SK-N-SH (cell line): ENCODE data around the gene EGLN3. TPM values are rescaled to one million over a fixed set of nuclear protein-coding genes. Genes with fewer than 3 reads are reported as not detected.

Source experiments
- CTCF ChIA-PET: fragments of 300-600, 350-600 bp; formaldehyde crosslinking; extraction: SDS; loops from one replicate; lab custom pipeline; 2021; lab: Yijun Ruan, JAX
- POLR2A ChIA-PET: fragments of 350-600 bp; sonication (Branson Sonifier 250); formaldehyde crosslinking; extraction: SDS; loops from one replicate; lab custom pipeline; 2020; ENCODE audit warnings: antibody characterized with exemption, inconsistent platforms; lab: Yijun Ruan, JAX
- DNase-seq: peaks from one replicate; pipeline ENCODE4 v3.0.0; 2012
- H2AFZ ChIP-seq: fragments of 200-600 bp; sonication (generic); 2 replicates; pipeline ENCODE4 v1.8.1; 2016; ENCODE audit warnings: antibody characterized with exemption, mild to moderate bottlenecking, low read depth
- H3F3A ChIP-seq: fragments of 200-600 bp; sonication (generic); replicated peaks from 2 replicates; pipeline ENCODE3; 2016; ENCODE audit warnings: antibody characterized with exemption, mild to moderate bottlenecking; ENCODE audit not compliant: insufficient read depth
- H3K27ac ChIP-seq, 2 experiments: fragments of 200-500 bp in 1 of 2; fragments of 200-600 bp in 1 of 2; sonication (Bioruptor generic) in 1 of 2; sonication (generic), shearing (Covaris generic) in 1 of 2; 2 replicates each; pipeline versions ENCODE4 v1.5.1 to v1.6.1; 2014 to 2016; ENCODE audit warnings: low read depth in 2 of 2, inconsistent platforms in 1 of 2, low read length in 1 of 2, mild to moderate bottlenecking in 1 of 2, mixed read lengths in 1 of 2
- H3K27me3 ChIP-seq: fragments of 200-600 bp; sonication (generic), shearing (Covaris generic); 2 replicates; pipeline ENCODE4 v1.6.1; 2016; ENCODE audit warnings: mixed run types; ENCODE audit not compliant: insufficient read depth
- H3K36me3 ChIP-seq, 2 experiments: fragments of 200-500 bp in 1 of 2; fragments of 200-600 bp in 1 of 2; sonication (Bioruptor generic) in 1 of 2; sonication (generic) in 1 of 2; replicated peaks in 1 of 2; 2 replicates each; pipeline versions ENCODE3 to v1.5.1; 2014 to 2016; ENCODE audit warnings: low read length in 1 of 2, mild to moderate bottlenecking in 1 of 2; ENCODE audit not compliant: insufficient read depth in 2 of 2, control insufficient read depth in 1 of 2
- H3K4me1 ChIP-seq, 2 experiments: fragments of 200-500 bp in 1 of 2; fragments of 200-600 bp in 1 of 2; sonication (Bioruptor generic) in 1 of 2; sonication (generic), shearing (Covaris generic) in 1 of 2; 2 replicates each; pipeline versions ENCODE4 v1.5.1 to v1.6.1; 2014 to 2016; ENCODE audit warnings: low read depth in 1 of 2, low read length in 1 of 2, mixed run types in 1 of 2; ENCODE audit not compliant: insufficient read depth in 2 of 2, control insufficient read depth in 1 of 2
- H3K4me2 ChIP-seq: fragments of 200-600 bp; sonication (generic), shearing (Covaris generic); 2 replicates; pipeline ENCODE4 v1.6.1; 2017; ENCODE audit warnings: mixed run types
- H3K4me3 ChIP-seq, 2 experiments: fragments of 200-500 bp in 1 of 2; fragments of 200-600 bp in 1 of 2; sonication (Bioruptor generic) in 1 of 2; sonication (generic), shearing (Covaris generic) in 1 of 2; 2 replicates each; pipeline versions ENCODE4 v1.5.1 to v1.8.1; 2014 to 2016; ENCODE audit warnings: low read depth in 2 of 2, inconsistent platforms in 1 of 2, low read length in 1 of 2, mild to moderate bottlenecking in 1 of 2, mixed read lengths in 1 of 2, moderate library complexity in 1 of 2
- H3K79me2 ChIP-seq: fragments of 200-600 bp; sonication (generic); 2 replicates; pipeline ENCODE4 v1.8.1; 2017; ENCODE audit warnings: mild to moderate bottlenecking; ENCODE audit not compliant: insufficient read depth
- H3K9ac ChIP-seq: fragments of 200-600 bp; sonication (generic); 2 replicates; pipeline ENCODE4 v1.6.1; 2017; ENCODE audit warnings: mixed run types
- H3K9me2 ChIP-seq: fragments of 200-600 bp; sonication (generic); 2 replicates; pipeline ENCODE4 v1.6.1; 2017; ENCODE audit warnings: mixed run types
- H3K9me3 ChIP-seq: fragments of 200-600 bp; sonication (generic); 2 replicates; pipeline ENCODE4 v1.6.1; 2017; ENCODE audit warnings: mixed run types, mild to moderate bottlenecking, moderate library complexity
- H4K20me1 ChIP-seq: fragments of 200-600 bp; sonication (generic); 2 replicates; pipeline ENCODE4 v1.6.1; 2017; ENCODE audit warnings: mild to moderate bottlenecking, mixed run types; ENCODE audit not compliant: insufficient read depth
- EZH2phosphoT487 ChIP-seq: fragments of 200-600 bp; sonication (generic); IDR thresholded peaks from 2 replicates; pipeline ENCODE4 v1.6.1; 2017; ENCODE audit warnings: low read depth, mixed run types, mild to moderate bottlenecking, antibody characterized with exemption, moderate library complexity, borderline replicate concordance
- FOXM1 ChIP-seq: IDR thresholded peaks from 2 replicates; pipeline ENCODE4 v1.4.0; 2012; ENCODE audit warnings: low read depth, mild to moderate bottlenecking
- GATA2 ChIP-seq: sonication (generic); formaldehyde crosslinking; IDR thresholded peaks from 2 replicates; pipeline ENCODE4 v1.5.0; 2020; ENCODE audit warnings: mild to moderate bottlenecking, missing genetic modification reagents
- JUND ChIP-seq: IDR thresholded peaks from 2 replicates; pipeline ENCODE4 v1.4.0; 2012
- NFIC ChIP-seq: IDR thresholded peaks from 2 replicates; pipeline ENCODE4 v1.4.0; 2012; ENCODE audit warnings: borderline replicate concordance
- RAD21 ChIP-seq: IDR thresholded peaks from 2 replicates; pipeline ENCODE4 v1.6.1; 2012; ENCODE audit warnings: mild to moderate bottlenecking, low read length
- RCOR1 ChIP-seq: fragments of 150-350 bp; IDR thresholded peaks from 2 replicates; pipeline ENCODE4 v1.6.1; 2017; ENCODE audit warnings: antibody characterized with exemption, low read length
- RFX5 ChIP-seq: IDR thresholded peaks from 2 replicates; pipeline ENCODE4 v1.6.1; 2012; ENCODE audit warnings: mild to moderate bottlenecking, improper control_type of control experiment, low read length
- RXRA ChIP-seq: IDR thresholded peaks from 2 replicates; pipeline ENCODE4 v1.4.0; 2012; ENCODE audit warnings: low read depth, mild to moderate bottlenecking, borderline replicate concordance
- SIN3A ChIP-seq: IDR thresholded peaks from 2 replicates; pipeline ENCODE4 v1.6.1; 2012; ENCODE audit warnings: low read depth, mild to moderate bottlenecking, low read length, moderate library complexity, borderline replicate concordance
- SMC3 ChIP-seq: IDR thresholded peaks from 2 replicates; pipeline ENCODE4 v1.6.1; 2012; ENCODE audit warnings: low read depth, low read length, improper control_type of control experiment
- TAF1 ChIP-seq: IDR thresholded peaks from 2 replicates; pipeline ENCODE4 v1.6.1; 2012; ENCODE audit warnings: low read depth, mild to moderate bottlenecking, low read length, moderate library complexity, borderline replicate concordance
- TCF12 ChIP-seq: IDR thresholded peaks from 2 replicates; pipeline ENCODE4 v1.4.0; 2012
- YY1 ChIP-seq: IDR thresholded peaks from 2 replicates; pipeline ENCODE4 v1.4.0; 2012; ENCODE audit warnings: low read depth, mild to moderate bottlenecking
- WGBS: methylation state at CpG from one replicate; pipeline ENCODE4 v1.1.6; 2017; ENCODE audit warnings: low lambda C conversion rate; 5-methylcytosine and 5-hydroxymethylcytosine counted together
- polyA plus RNA-seq, 3 experiments: library from polyadenylated mRNA; depleted of rRNA; stranded (reverse); fragments of >200 nt; gene quantifications; 2 replicates each; pipeline ENCODE4 v1.2.3, GENCODE V29; 2012
- TF ChIP-seq, protein P1 (sequence below): IDR thresholded peaks from 2 replicates; pipeline ENCODE4 v1.4.0; 2012; ENCODE audit warnings: low read depth, borderline replicate concordance
- TF ChIP-seq, protein P2 (sequence below): IDR thresholded peaks from 2 replicates; pipeline ENCODE4 v1.6.1; 2012; ENCODE audit warnings: mild to moderate bottlenecking, low read depth, low read length, moderate library complexity
- TF ChIP-seq, protein P3 (sequence below): fragments of 150-350 bp; IDR thresholded peaks from 2 replicates; pipeline ENCODE4 v1.6.1; 2017; ENCODE audit warnings: antibody characterized with exemption, low read length, low read depth, borderline replicate concordance
- TF ChIP-seq, protein P4 (sequence below): fragments of 200-600 bp; sonication (generic); IDR thresholded peaks from 2 replicates; pipeline ENCODE4 v1.6.1; 2017; ENCODE audit warnings: antibody characterized with exemption, mild to moderate bottlenecking, moderate library complexity

EGLN3 gene
- polyA plus RNA-seq, 1 of the 3 experiments (the other 2 are of a cell fraction): 0.31 TPM

DNA sequence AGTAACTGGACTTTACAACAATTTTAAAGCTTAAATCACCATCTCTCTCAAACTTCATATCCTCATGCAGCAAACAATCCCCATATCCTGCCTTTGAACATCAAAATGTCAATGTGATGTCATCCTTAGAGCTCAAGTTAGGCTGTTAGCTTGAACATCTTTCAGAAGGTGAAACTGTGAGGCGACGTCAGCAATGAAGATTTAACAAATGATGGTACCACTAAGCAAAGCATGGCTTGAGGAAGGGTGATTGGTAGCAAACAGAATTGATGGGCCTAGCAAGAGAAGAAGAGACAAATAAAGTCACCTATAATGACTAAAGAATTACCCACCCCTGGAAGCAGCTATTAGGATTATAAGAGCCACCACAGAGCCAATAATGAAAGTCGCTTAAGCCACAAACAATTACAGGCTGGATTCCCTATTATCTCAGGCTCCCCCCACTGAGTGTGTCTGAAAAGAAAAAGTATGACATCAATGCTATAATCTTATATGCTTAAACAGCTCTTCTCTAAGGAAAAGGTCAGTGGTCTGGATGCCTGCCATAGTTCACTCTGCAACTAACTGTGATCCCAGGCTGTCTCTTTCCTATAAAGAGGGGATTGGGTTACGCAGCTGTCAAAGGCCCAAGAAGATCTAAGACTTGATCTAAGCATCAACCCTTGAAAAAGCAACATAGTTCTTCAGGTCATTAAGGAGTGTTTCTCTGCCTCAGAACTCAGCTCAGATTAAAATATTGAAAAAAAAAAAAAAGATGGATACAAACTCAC lies 18.1 kb downstream of the EGLN3 start:
- H3K4me2 ChIP-seq: no peak overlapping the region

DNA sequence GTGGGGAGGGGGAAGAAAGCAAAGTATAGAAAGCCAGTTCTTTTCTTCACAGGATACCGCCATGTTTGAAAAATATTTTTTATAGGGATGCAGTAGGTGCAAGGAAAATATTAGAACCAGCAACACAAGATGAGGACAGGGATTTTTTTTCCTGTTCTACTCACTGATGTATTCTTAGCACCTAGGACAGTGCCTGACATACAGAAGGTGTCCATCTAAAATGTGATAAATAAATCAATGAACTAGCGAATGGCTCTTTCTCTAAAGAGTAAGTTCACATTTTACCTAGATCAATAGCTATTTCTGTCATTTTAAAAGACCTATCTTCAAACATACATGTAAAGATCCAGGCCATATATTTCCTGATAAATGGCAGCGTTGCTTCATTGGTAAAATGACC lies 18.8 kb downstream of the EGLN3 start:
- H3K4me2 ChIP-seq: no peak overlapping the region

More for the DNA sequence above, 18.1 kb downstream of the EGLN3 start:
- Histone ChIP-seq H3K9ac (no peak overlapping the region), H3K4me3 (no peak overlapping the region), H3F3A (no peaks in the 10 kb centered on the region), H3K9me3 (no peaks in the 10 kb centered on the region), H3K27me3 (no peaks in the 10 kb centered on the region), H2AFZ (no peak overlapping the region), H3K27ac (no peak overlapping the region), H4K20me1 (no peaks in the 10 kb centered on the region), H3K36me3 (no peaks in the 10 kb centered on the region), H3K79me2 (no peaks in the 10 kb centered on the region), H3K4me1 (peaks cover 5 to 9% of the 10 kb centered on the region in 2 experiments; a peak in 2 of 4 replicates), H3K9me2 (no peaks in the 10 kb centered on the region)
- no peak for TF ChIP-seq RFX5
- TF ChIP-seq GATA2 (CRISPR knock-in tag): no peak
- no peak for TF ChIP-seq SMC3
- TF ChIP-seq YY1: no peak
- no peak for TF ChIP-seq TCF12
- TF ChIP-seq SIN3A: no peak
- TF ChIP-seq, protein P1, sequence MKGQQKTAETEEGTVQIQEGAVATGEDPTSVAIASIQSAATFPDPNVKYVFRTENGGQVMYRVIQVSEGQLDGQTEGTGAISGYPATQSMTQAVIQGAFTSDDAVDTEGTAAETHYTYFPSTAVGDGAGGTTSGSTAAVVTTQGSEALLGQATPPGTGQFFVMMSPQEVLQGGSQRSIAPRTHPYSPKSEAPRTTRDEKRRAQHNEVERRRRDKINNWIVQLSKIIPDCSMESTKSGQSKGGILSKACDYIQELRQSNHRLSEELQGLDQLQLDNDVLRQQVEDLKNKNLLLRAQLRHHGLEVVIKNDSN: no peak
- TF ChIP-seq NFIC: no peak
- TF ChIP-seq FOXM1: no peak
- TF ChIP-seq RXRA: no peak
- no peak for TF ChIP-seq RCOR1
- no peak for TF ChIP-seq RAD21
- no peak for TF ChIP-seq TAF1
- ChIA-PET CTCF (interaction anchor here (0.7 to 0.9 kb wide), 2 partner anchors 140 to 392 kb away, joined by 3 read pairs; no protein-coding TSS in a partner anchor), POLR2A (no interaction called here)
- 84% methylated on average over 4 of the region's 4 CpGs for WGBS
- no peak for DNase-seq

More for the DNA sequence above, 18.8 kb downstream of the EGLN3 start:
- Histone ChIP-seq H3K36me3 (no peaks in the 10 kb centered on the region), H3K79me2 (no peaks in the 10 kb centered on the region), H3K9ac (no peak overlapping the region), H4K20me1 (no peaks in the 10 kb centered on the region), H3K27me3 (no peaks in the 10 kb centered on the region), H3K4me3 (no peak overlapping the region), H3K27ac (no peak overlapping the region), H3K9me2 (no peaks in the 10 kb centered on the region), H3F3A (no peaks in the 10 kb centered on the region), H3K4me1 (peaks cover 3 to 9% of the 10 kb centered on the region in 2 experiments; a peak in 2 of 4 replicates), H2AFZ (no peak overlapping the region), H3K9me3 (no peaks in the 10 kb centered on the region)
- ChIA-PET POLR2A (no interaction called here), CTCF (interaction anchor here (0.7 to 0.9 kb wide), 2 partner anchors 139 to 393 kb away, joined by 3 read pairs; no protein-coding TSS in a partner anchor)
- TF ChIP-seq, protein P2, sequence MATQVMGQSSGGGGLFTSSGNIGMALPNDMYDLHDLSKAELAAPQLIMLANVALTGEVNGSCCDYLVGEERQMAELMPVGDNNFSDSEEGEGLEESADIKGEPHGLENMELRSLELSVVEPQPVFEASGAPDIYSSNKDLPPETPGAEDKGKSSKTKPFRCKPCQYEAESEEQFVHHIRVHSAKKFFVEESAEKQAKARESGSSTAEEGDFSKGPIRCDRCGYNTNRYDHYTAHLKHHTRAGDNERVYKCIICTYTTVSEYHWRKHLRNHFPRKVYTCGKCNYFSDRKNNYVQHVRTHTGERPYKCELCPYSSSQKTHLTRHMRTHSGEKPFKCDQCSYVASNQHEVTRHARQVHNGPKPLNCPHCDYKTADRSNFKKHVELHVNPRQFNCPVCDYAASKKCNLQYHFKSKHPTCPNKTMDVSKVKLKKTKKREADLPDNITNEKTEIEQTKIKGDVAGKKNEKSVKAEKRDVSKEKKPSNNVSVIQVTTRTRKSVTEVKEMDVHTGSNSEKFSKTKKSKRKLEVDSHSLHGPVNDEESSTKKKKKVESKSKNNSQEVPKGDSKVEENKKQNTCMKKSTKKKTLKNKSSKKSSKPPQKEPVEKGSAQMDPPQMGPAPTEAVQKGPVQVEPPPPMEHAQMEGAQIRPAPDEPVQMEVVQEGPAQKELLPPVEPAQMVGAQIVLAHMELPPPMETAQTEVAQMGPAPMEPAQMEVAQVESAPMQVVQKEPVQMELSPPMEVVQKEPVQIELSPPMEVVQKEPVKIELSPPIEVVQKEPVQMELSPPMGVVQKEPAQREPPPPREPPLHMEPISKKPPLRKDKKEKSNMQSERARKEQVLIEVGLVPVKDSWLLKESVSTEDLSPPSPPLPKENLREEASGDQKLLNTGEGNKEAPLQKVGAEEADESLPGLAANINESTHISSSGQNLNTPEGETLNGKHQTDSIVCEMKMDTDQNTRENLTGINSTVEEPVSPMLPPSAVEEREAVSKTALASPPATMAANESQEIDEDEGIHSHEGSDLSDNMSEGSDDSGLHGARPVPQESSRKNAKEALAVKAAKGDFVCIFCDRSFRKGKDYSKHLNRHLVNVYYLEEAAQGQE: no peak
- no peak for TF ChIP-seq EZH2phosphoT487
- no peak for TF ChIP-seq RXRA
- no peak for TF ChIP-seq GATA2 (CRISPR knock-in tag)
- no peak for TF ChIP-seq RFX5
- TF ChIP-seq RAD21: no peak
- TF ChIP-seq, protein P3, sequence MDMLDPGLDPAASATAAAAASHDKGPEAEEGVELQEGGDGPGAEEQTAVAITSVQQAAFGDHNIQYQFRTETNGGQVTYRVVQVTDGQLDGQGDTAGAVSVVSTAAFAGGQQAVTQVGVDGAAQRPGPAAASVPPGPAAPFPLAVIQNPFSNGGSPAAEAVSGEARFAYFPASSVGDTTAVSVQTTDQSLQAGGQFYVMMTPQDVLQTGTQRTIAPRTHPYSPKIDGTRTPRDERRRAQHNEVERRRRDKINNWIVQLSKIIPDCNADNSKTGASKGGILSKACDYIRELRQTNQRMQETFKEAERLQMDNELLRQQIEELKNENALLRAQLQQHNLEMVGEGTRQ: no peak
- TF ChIP-seq, protein P4, sequence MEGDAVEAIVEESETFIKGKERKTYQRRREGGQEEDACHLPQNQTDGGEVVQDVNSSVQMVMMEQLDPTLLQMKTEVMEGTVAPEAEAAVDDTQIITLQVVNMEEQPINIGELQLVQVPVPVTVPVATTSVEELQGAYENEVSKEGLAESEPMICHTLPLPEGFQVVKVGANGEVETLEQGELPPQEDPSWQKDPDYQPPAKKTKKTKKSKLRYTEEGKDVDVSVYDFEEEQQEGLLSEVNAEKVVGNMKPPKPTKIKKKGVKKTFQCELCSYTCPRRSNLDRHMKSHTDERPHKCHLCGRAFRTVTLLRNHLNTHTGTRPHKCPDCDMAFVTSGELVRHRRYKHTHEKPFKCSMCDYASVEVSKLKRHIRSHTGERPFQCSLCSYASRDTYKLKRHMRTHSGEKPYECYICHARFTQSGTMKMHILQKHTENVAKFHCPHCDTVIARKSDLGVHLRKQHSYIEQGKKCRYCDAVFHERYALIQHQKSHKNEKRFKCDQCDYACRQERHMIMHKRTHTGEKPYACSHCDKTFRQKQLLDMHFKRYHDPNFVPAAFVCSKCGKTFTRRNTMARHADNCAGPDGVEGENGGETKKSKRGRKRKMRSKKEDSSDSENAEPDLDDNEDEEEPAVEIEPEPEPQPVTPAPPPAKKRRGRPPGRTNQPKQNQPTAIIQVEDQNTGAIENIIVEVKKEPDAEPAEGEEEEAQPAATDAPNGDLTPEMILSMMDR: no peak
- TF ChIP-seq JUND: no peak
- 67% methylated on average over 3 of the region's 3 CpGs for WGBS
- no peak for DNase-seq
